WTC11 (cell line): ENCODE measurements around the gene ZDBF2. TPM values are rescaled to one million over a fixed set of nuclear protein-coding genes. Genes with fewer than 3 reads are reported as not detected.
"Not testable (repeated sequence)": the region's sequence is repeated elsewhere in the genome, so short reads cannot be mapped to it uniquely, and the experiment has no call there.

Source experiments
- ATAC-seq: fragments of 200-7000 bp; cut with Tn5 transposase; 2 replicates; pipeline ENCODE4 v1.10.0; 2021; ENCODE audit warnings: mild to moderate bottlenecking, moderate library complexity
- CTCF ChIA-PET: fragments of 300-600 bp; sonication (Branson Sonifier 250); formaldehyde crosslinking; loops from one replicate; lab custom pipeline; 2021; ENCODE audit warnings: antibody characterized with exemption; lab: Charles Lee
- POLR2A ChIA-PET: fragments of 350-600 bp; sonication (Branson Sonifier 250); formaldehyde crosslinking; loops from one replicate; lab custom pipeline; 2021; ENCODE audit warnings: antibody characterized with exemption; lab: Charles Lee
- DNase-seq: peaks from one replicate; pipeline ENCODE4 v3.0.0; 2021; ENCODE audit warnings: low spot score
- H3K27ac Mint-ChIP-seq: 2 replicates; pipeline ENCODE4 v1.8.0; 2021; ENCODE audit warnings: mixed read lengths
- H3K27me3 Mint-ChIP-seq: 2 replicates; pipeline ENCODE4 v1.8.0; 2021; ENCODE audit warnings: low read depth, mild to moderate bottlenecking, moderate library complexity, mixed read lengths
- H3K36me3 Mint-ChIP-seq: 2 replicates; pipeline ENCODE4 v1.8.0; 2021; ENCODE audit warnings: mixed read lengths
- H3K4me1 Mint-ChIP-seq: 2 replicates; pipeline ENCODE4 v1.8.0; 2022; ENCODE audit warnings: mixed read lengths
- H3K4me3 Mint-ChIP-seq: 2 replicates; pipeline ENCODE4 v1.8.0; 2021; ENCODE audit warnings: mild to moderate bottlenecking, moderate library complexity, mixed read lengths
- H3K9me3 Mint-ChIP-seq: 2 replicates; pipeline ENCODE4 v1.8.0; 2021; ENCODE audit warnings: mixed read lengths
- AFF4 ChIP-seq: sonication (generic); formaldehyde crosslinking; IDR thresholded peaks from 2 replicates; pipeline ENCODE4 v1.8.1; 2023; ENCODE audit warnings: mild to moderate bottlenecking, missing genetic modification reagents, borderline replicate concordance
- ATF2 ChIP-seq: sonication (generic); formaldehyde crosslinking; IDR thresholded peaks from 2 replicates; pipeline ENCODE4 v1.8.1; 2022; ENCODE audit warnings: low read depth, missing genetic modification reagents, borderline replicate concordance
- GRHL2 ChIP-seq: fragments of 250-450 bp; sonication (Bioruptor Pico); IDR thresholded peaks from 2 replicates; pipeline ENCODE4 v1.8.0; 2022; ENCODE audit warnings: mild to moderate bottlenecking, moderate library complexity; ENCODE audit not compliant: insufficient replicate concordance, severe bottlenecking
- MYBL2 ChIP-seq: sonication (generic); formaldehyde crosslinking; IDR thresholded peaks from 2 replicates; pipeline ENCODE4 v1.8.1; 2023; ENCODE audit warnings: mild to moderate bottlenecking, moderate library complexity, missing genetic modification reagents
- NFATC4 ChIP-seq: fragments of 250-450 bp; sonication (Bioruptor Pico); IDR thresholded peaks from 2 replicates; pipeline ENCODE4 v1.9.0; 2021; ENCODE audit warnings: mild to moderate bottlenecking
- NFYB ChIP-seq: sonication (generic); formaldehyde crosslinking; conservative IDR thresholded peaks from 2 replicates; pipeline ENCODE4 v1.8.0; 2022; ENCODE audit warnings: low read depth, missing genetic modification reagents
- TCF7 ChIP-seq: sonication (generic); formaldehyde crosslinking; IDR thresholded peaks from 2 replicates; pipeline ENCODE4 v1.8.0; 2022; ENCODE audit warnings: mild to moderate bottlenecking, low read depth, missing genetic modification reagents, moderate library complexity
- ZNF512 ChIP-seq: sonication (generic); formaldehyde crosslinking; IDR thresholded peaks from 2 replicates; pipeline ENCODE4 v1.8.1; 2022; ENCODE audit warnings: missing genetic modification reagents, borderline replicate concordance
- total RNA-seq: library from RNA; stranded (reverse); gene quantifications from 3 replicates; pipeline ENCODE4 v1.2.3, GENCODE V29; 2021
- TF ChIP-seq, protein P1 (sequence below): sonication (generic); formaldehyde crosslinking; IDR thresholded peaks from 2 replicates; pipeline ENCODE4 v1.8.0; 2022; ENCODE audit warnings: missing genetic modification reagents

Gene ZDBF2
- total RNA-seq, 1 experiment from 2014 or later: 16.0 TPM

- peak; percentile 49 for DNase-seq
- Mint-ChIP-seq H3K36me3 (no peaks in the 10 kb centered on the region), H3K4me3 (no peak overlapping the region), H3K4me1 (peaks cover 33% of the 10 kb centered on the region), H3K27me3 (peaks cover 100% of the 10 kb centered on the region), H3K27ac (no peak overlapping the region), H3K9me3 (no peaks in the 10 kb centered on the region)
- peak; percentile 71 for ATAC-seq
- POLR2A ChIA-PET: interaction anchor here (0.7 to 1.7 kb wide), 2 partner anchors 19 to 34 kb away, joined by 3 read pairs; partner anchors contain the start of gene ZDBF2
- TF ChIP-seq NFYB (CRISPR knock-in tag): no peak
- CTCF ChIA-PET: interaction anchor here (1.1 to 2.2 kb wide), 2 partner anchors 12 to 36 kb away, joined by 3 to 8 read pairs; no protein-coding TSS in a partner anchor
These were observed 19.5 kb upstream of the ZDBF2 start for GRCh38 chr2:206255003-206255402.

DNA sequence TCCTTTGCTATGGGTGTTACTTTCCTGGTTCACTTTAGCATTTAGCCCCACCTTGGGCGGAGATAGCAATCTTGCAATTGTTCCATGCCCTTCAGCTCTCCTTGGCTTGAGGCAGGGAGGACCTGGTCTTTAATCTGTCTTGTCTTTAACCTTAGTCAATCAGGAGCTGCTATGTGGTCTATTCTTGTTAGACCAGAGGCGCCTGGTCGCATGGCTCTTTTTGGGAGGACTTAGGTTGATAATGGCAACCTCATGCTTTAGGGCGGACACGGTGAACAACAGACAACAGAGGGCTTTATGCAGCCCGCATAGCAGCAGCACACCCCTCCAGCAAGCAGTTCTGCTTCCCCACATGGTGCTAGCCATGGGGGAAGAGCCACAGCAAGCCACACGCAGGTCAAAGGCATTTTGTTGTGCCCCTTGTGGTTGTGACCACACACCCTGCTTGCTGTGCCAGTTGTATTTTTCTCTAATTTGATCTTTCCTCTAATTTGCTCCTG, 17.7 kb upstream of the ZDBF2 start:
- Mint-ChIP-seq H3K27me3 (peaks cover 100% of the 10 kb centered on the region), H3K9me3 (no peaks in the 10 kb centered on the region), H3K36me3 (no peaks in the 10 kb centered on the region), H3K4me3 (no peak overlapping the region), H3K27ac (no peak overlapping the region), H3K4me1 (peaks cover 43% of the 10 kb centered on the region)
- ATAC-seq (peak; percentile 29), DNase-seq (no peak)
- POLR2A ChIA-PET: interaction anchor here (0.6 kb wide), 1 partner anchor 173 kb away, joined by 5 read pairs; no protein-coding TSS in a partner anchor
- CTCF ChIA-PET: interaction anchor here (0.6 to 2.2 kb wide), 9 partner anchors 10 to 591 kb away, joined by 3 to 8 read pairs (median 4); no protein-coding TSS in a partner anchor
- no peak for TF ChIP-seq TCF7
- TF ChIP-seq AFF4 (CRISPR knock-in tag): no peak

DNA sequence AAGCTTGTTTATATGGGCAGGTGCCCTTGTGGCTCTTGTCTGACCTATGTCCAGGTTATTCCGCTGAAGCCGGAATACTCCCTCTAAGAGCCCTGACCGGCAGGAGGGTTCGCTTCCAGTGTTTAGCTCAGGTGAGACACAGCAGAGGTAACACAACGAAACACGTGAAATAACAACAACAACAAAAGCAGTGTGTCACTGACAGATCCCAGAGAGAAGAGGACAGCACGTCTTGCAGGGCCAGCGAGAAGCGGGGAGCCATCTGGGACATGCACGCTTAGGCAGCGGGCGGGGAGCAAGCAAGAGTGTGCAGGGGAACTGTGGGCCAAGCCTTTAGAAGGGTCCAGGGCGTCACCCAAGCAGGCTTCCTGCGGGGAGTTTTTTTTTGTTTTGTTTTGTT, 17.1 kb upstream of the ZDBF2 start:
- TF ChIP-seq NFATC4 (CRISPR knock-in tag): no peak
- no peak for TF ChIP-seq GRHL2 (CRISPR knock-in tag)
- TF ChIP-seq, protein P1, sequence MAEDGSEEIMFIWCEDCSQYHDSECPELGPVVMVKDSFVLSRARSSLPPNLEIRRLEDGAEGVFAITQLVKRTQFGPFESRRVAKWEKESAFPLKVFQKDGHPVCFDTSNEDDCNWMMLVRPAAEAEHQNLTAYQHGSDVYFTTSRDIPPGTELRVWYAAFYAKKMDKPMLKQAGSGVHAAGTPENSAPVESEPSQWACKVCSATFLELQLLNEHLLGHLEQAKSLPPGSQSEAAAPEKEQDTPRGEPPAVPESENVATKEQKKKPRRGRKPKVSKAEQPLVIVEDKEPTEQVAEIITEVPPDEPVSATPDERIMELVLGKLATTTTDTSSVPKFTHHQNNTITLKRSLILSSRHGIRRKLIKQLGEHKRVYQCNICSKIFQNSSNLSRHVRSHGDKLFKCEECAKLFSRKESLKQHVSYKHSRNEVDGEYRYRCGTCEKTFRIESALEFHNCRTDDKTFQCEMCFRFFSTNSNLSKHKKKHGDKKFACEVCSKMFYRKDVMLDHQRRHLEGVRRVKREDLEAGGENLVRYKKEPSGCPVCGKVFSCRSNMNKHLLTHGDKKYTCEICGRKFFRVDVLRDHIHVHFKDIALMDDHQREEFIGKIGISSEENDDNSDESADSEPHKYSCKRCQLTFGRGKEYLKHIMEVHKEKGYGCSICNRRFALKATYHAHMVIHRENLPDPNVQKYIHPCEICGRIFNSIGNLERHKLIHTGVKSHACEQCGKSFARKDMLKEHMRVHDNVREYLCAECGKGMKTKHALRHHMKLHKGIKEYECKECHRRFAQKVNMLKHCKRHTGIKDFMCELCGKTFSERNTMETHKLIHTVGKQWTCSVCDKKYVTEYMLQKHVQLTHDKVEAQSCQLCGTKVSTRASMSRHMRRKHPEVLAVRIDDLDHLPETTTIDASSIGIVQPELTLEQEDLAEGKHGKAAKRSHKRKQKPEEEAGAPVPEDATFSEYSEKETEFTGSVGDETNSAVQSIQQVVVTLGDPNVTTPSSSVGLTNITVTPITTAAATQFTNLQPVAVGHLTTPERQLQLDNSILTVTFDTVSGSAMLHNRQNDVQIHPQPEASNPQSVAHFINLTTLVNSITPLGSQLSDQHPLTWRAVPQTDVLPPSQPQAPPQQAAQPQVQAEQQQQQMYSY (CRISPR knock-in tag): no peak
- no peak for TF ChIP-seq ZNF512 (CRISPR knock-in tag)
- TF ChIP-seq, all 79 proteins: peak for 0
- Mint-ChIP-seq H3K27ac (no peak overlapping the region), H3K4me3 (no peak overlapping the region), H3K36me3 (no peaks in the 10 kb centered on the region), H3K27me3 (peaks cover 100% of the 10 kb centered on the region), H3K9me3 (no peaks in the 10 kb centered on the region), H3K4me1 (peaks cover 44% of the 10 kb centered on the region)
- no peak for ATAC-seq
- CTCF ChIA-PET: interaction anchor here (1.1 kb wide), 1 partner anchor 483 kb away, joined by 6 read pairs; no protein-coding TSS in a partner anchor
- no peak for DNase-seq
- POLR2A ChIA-PET: no interaction called here

DNA sequence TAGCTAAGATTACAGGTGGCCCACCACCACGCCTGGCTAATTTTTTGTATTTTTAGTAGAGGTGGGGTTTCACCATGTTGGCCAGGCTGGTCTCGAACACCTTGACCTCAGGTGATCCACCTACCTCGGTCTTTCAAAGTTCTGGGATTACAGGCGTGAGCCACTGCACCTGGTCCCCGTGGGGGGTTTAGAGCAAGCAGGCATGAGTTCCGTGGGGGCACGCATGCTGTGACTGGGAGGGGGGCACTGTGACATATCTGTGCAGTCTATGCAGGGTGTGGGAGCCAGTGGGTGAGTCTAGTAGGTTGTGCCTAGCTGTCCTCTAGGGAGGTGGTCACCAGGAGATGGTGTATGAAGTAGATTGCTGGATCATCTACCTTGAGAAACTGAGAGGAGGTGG, 16.6 kb upstream of the ZDBF2 start:
- DNase-seq: no peak
- H3K4me3 Mint-ChIP-seq: no peak overlapping the region
- H3K4me1 Mint-ChIP-seq: peaks cover 47% of the 10 kb centered on the region
- TF ChIP-seq ATF2 (no peak), MYBL2 (CRISPR knock-in tag) (no peak)
- no peaks in the 10 kb centered on the region for H3K9me3 Mint-ChIP-seq
- H3K27ac Mint-ChIP-seq: no peak overlapping the region
- H3K36me3 Mint-ChIP-seq: no peaks in the 10 kb centered on the region
- peaks cover 100% of the 10 kb centered on the region for H3K27me3 Mint-ChIP-seq
- POLR2A ChIA-PET: no interaction called here
- CTCF ChIA-PET: no interaction called here
- no peak for ATAC-seq

DNA sequence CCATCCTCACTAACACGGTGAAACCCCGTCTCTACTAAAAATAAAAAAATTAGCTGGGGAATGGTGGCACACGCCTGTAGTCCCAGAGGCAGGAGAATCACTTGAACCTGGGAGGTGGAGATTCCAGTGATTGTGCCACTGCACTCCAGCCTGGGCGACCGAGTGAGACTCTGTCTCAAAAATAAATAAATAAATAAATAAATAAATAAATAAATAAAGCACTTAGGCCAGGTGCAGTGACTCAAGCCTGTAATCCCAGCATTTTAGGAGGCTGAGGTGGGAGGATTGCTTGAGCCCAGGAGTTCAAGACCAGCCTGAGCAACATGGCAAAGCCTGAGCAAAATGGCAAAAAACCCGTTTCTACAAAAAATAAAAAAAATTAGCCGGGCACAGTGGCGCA, 15.8 kb upstream of the ZDBF2 start:
- DNase-seq, H3K9me3 Mint-ChIP-seq, H3K27ac Mint-ChIP-seq, ATAC-seq, H3K36me3 Mint-ChIP-seq, H3K4me3 Mint-ChIP-seq, POLR2A ChIA-PET: not testable (repeated sequence)
- CTCF ChIA-PET: interaction anchor here (1.5 kb wide), 1 partner anchor 95 kb away, joined by 6 read pairs; no protein-coding TSS in a partner anchor
- peaks cover 47% of the 10 kb centered on the region for H3K4me1 Mint-ChIP-seq
- peaks cover 100% of the 10 kb centered on the region for H3K27me3 Mint-ChIP-seq
